Upper lobe of left lung (tissue), 4 donors: ENCODE measurements around the gene ZNF777.

Source experiments
- EP300 ChIP-seq, 4 donors: sonication (generic); formaldehyde crosslinking; IDR thresholded peaks; one replicate each; pipeline ENCODE4 v1.5.1; 2017; ENCODE audit warnings: antibody characterized with exemption in 4 of 4, control low read depth in 2 of 4
- POLR2A ChIP-seq, 4 donors: fragments of 450-650 bp; IDR thresholded peaks; one replicate each; pipeline ENCODE4 v1.5.1; 2016 to 2017; ENCODE audit warnings: antibody characterized with exemption in 4 of 4, mild to moderate bottlenecking in 2 of 4
- POLR2AphosphoS5 ChIP-seq, 2 donors: sonication (generic); formaldehyde crosslinking; IDR thresholded peaks; one replicate each; pipeline ENCODE4 v1.5.1; 2017; ENCODE audit warnings: antibody characterized with exemption in 2 of 2
- TF ChIP-seq, protein P1 (sequence below), 6 experiments: fragments of 450-650 bp in 4 of 6; fragments of 200-600 bp in 2 of 6; sonication (generic) in 2 of 6; IDR thresholded peaks; one replicate each; pipeline ENCODE4 v1.5.1; 2016 to 2019; ENCODE audit warnings: antibody characterized with exemption in 6 of 6

DNA sequence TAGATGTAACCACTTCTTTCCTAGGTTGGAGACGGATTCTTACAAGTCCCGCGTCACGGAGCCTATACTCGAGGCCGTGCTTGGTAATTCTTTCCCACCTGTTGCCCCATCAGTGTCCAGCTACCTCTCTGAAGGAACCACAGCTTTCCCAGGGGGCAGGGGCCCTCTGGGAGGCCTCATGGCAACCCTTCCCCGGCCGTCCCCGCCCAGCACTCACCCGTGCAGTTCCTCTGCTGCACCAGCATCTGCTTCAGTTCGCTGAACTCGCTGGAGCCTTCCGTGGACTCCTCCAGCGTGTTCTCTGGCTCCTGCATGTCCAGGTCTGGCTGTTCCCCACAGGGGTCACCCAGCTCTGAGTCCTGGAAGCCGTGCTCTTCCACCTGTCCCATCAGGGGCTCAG is 24.5 kb downstream of the ZNF777 start:
- TF ChIP-seq, protein P1, sequence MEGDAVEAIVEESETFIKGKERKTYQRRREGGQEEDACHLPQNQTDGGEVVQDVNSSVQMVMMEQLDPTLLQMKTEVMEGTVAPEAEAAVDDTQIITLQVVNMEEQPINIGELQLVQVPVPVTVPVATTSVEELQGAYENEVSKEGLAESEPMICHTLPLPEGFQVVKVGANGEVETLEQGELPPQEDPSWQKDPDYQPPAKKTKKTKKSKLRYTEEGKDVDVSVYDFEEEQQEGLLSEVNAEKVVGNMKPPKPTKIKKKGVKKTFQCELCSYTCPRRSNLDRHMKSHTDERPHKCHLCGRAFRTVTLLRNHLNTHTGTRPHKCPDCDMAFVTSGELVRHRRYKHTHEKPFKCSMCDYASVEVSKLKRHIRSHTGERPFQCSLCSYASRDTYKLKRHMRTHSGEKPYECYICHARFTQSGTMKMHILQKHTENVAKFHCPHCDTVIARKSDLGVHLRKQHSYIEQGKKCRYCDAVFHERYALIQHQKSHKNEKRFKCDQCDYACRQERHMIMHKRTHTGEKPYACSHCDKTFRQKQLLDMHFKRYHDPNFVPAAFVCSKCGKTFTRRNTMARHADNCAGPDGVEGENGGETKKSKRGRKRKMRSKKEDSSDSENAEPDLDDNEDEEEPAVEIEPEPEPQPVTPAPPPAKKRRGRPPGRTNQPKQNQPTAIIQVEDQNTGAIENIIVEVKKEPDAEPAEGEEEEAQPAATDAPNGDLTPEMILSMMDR (IDR thresholded peaks at IDR 0.05) = no peak
- TF ChIP-seq EP300 (IDR thresholded peaks at IDR 0.05) (no peak), POLR2AphosphoS5 (IDR thresholded peaks at IDR 0.05) (no peak), POLR2A (IDR thresholded peaks at IDR 0.05) (no peak)
